Kidney tubule cell (primary cell): Measurements from ENCODE around the gene CSHL1.
"Not testable (repeated sequence)": the region's sequence is repeated elsewhere in the genome, so short reads cannot be mapped to it uniquely, and the experiment has no call there.

Source experiments
- DNase-seq: peaks from one replicate; pipeline ENCODE4 v3.0.0-alpha.2; 2018; ENCODE audit warnings: low spot score

Gene CSHL1

GRCh38 chr17:63940584-63940983 is 29.5 kb upstream of the CSHL1 start:
- no peak for DNase-seq

- DNase-seq = no peak
These were observed 28.8 kb upstream of the CSHL1 start for GRCh38 chr17:63939884-63940283.

GRCh38 chr17:63939401-63939800 is 28.3 kb upstream of the CSHL1 start:
- DNase-seq = no peak

DNA sequence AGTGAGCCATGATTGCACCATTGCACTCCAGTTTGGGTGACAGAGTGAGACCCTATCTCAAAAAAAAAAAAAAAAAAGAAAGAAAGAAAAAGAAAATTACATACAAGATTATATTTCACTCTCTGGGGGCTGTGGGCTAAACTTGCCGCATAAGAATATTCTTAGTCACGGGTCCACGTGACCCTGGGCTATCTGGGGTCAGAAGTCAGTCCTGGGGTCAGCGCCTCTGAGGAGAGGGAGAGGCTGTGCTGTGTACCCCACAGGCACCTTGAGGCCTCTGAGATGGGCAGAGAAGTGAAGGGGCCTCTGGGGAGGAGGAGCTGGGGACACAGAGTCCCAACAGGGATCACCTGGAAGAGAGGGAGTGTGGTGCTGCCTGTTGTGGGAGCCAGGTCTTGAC is 26.9 kb upstream of the CSHL1 start:
- no peak for DNase-seq

GRCh38 chr17:63937319-63937718 is 26.3 kb upstream of the CSHL1 start:
- DNase-seq = no peak

GRCh38 chr17:63934183-63935112 is 23.4 kb upstream of the CSHL1 start:
- DNase-seq = no peak

- no peak for DNase-seq
These were observed 22.5 kb upstream of the CSHL1 start for GRCh38 chr17:63933598-63933997.

GRCh38 chr17:63932721-63933120 is 21.7 kb upstream of the CSHL1 start:
- DNase-seq = no peak

- DNase-seq = no peak
These were observed 21.0 kb upstream of the CSHL1 start, which contains the start of gene CD79B for GRCh38 chr17:63931981-63932561. Gene CD79B, minus strand, starts transcription at chr17:63932331. Its CDS starts 70 bp downstream, at chr17:63932261.

GRCh38 chr17:63930951-63931575 is 20.0 kb upstream of the CSHL1 start:
- DNase-seq = no peak

- no peak for DNase-seq
These were observed 19.1 kb upstream of the CSHL1 start for GRCh38 chr17:63929860-63930766.

DNA sequence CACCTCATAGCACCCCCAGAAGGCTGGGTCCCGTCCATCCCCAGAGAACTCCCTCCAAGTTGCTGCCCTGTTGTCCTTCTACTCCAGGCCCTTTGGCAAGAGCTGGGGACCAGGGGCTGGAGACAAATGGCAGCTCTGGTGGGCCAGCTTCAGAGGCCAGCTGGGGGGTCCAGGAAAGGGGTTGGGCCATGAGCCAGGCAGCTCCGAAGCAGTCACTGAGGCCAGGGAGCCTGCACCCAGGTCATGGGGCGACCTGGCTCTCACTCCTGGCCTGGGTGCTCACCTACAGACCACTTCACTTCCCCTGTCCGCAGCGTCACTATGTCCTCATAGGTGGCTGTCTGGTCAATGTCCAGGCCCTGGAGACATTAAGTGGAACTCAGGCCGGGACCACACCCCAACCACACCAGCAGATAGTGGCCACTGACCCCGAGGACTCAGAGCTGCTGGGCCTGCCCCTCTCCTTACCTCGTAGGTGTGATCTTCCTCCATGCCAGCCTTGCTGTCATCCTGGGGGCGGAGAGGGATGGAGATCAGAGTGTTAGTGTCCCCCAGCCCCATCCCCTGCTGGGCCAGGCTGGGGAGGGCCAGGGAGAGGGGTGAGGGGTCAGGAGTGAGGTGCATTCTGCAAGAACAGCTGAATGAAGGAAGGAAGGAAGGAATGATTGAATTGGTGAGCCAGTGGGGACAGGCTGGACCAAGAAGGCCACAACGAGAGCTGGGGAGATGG is 18.1 kb upstream of the CSHL1 start:
- DNase-seq = no peak

DNA sequence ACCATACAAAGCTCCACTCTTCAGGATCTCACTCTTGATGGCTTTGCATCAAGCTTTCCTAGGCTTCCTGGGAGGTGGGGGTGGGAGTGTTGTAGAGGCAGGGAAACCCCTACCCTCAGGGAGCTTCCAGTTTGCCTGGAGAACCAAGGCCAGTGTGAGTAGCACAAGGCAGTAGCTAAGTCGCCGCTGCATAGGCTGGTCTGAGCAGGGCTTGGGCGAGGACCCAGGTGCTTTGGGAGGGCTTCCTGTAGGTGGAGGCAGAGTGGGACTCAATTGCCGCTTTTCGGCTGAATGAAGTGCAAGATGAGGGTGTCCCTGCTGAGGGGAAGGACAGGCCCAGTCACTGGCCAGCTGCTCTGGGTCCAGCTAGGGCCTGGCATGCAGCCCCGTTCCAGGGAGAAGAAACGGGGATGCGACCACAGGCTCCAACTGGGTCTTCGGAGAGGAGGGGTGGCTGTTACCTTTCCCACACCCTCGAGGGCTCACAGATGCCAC is 17.2 kb upstream of the CSHL1 start:
- DNase-seq = no peak

DNA sequence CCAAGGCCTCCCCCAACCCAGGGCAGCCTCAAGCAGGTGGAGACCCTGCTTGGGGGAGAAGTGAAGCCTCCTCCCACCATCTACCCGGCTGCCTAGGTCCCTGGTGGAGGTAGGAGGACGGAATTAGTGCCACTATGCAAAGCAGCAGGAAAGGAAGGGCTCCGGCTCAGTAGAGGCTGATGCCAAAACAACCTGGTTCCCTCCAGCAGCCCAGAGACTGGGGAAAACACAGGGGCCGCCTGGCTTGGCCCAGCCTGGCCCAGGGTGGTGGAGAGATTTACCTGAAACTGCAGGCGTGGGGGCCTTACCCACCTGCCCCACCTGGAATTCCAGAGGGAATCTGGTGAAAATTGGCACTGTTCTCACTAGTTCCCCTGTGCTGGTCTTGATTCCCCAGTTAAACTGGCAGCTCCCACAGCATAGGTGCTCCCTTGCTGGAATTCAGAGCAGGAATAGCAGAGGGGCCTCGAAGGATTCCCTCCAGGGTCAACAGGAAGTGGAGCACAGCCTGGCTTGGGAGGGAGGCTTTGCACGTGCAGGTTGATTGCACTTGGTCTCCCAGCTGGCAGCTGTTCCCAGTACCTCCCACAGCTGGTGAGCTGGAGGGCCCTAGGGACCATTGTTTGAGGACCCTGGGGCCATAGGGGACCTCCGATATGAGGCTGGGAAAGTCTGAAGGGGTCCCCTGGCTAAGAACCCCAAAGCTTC is 16.6 kb upstream of the CSHL1 start:
- DNase-seq = no peak

DNA sequence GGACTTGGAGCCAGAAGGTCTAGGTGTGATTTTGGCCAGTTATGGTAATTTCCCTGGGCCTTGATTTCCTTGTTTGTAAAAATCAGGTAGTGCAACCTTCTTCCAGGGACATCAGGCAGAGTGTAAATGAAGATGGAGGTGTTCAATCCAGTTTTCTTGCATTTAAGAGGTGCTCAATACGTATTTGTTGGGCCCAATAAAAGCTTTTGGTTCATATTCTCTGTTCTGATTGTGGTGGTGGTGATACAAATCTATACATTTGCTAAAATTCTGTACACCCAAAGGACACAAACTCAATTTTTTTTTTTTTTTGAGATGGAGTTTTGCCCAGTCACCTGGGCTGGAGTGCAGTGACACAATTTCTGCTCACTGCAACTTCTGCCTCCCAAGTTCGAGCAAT is 15.1 kb upstream of the CSHL1 start:
- DNase-seq = no peak

GRCh38 chr17:63925615-63926014 is 14.6 kb upstream of the CSHL1 start:
- DNase-seq = no peak

GRCh38 chr17:63922402-63922801 is 11.3 kb upstream of the CSHL1 start:
- DNase-seq = not testable (repeated sequence)

DNA sequence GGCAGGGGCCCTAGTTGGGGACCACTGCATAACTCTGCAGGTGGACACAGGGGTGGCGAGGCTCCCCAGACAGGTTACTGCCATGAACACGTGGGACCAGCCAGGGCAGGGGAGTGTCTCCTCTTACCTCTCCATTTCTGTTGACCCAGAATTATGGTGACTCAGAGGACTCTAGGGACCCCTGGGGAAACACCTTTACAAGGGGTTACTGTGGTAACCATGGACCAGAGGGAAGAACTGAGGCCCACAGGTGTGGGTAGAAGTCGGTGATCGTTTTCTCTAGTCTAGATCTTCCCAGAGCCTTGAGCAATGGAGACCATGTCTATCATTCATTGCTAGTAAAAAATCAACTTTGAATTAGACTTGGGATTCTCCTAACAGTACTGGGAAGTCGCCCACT is 9.7 kb upstream of the CSHL1 start:
- not testable (repeated sequence) for DNase-seq

GRCh38 chr17:63920050-63920449 is 9.0 kb upstream of the CSHL1 start:
- not testable (repeated sequence) for DNase-seq

- DNase-seq = peak; percentile 52
These were observed 8.3 kb upstream of the CSHL1 start for GRCh38 chr17:63919311-63919723.
